Neural progenitor cell (in vitro differentiated cells): Measurements from ENCODE around the gene ASTN2. TPM values are rescaled to one million over a fixed set of nuclear protein-coding genes. Genes with fewer than 3 reads are reported as not detected.
A peak's percentile ranks its signal among the peaks of the same experiment; 100 is the strongest.

Source experiments
- DNase-seq: peaks from one replicate; pipeline ENCODE4 v3.0.0-alpha.2; 2016; ENCODE audit warnings: low spot score
- H2AFZ ChIP-seq: fragments of 200-600 bp; sonication (generic); replicated peaks from 2 replicates; pipeline ENCODE4 v1.6.1; 2016; ENCODE audit warnings: antibody characterized with exemption
- H3F3A ChIP-seq: fragments of 200-600 bp; sonication (generic); 2 replicates; pipeline ENCODE4 v1.6.1; 2016; ENCODE audit warnings: antibody characterized with exemption, low read depth
- H3K27ac ChIP-seq: fragments of 200-600 bp; sonication (generic); 2 replicates; pipeline ENCODE4 v1.5.1; 2016; ENCODE audit warnings: mild to moderate bottlenecking
- H3K27me3 ChIP-seq: fragments of 200-600 bp; sonication (generic); 2 replicates; pipeline ENCODE4 v1.6.1; 2016; ENCODE audit warnings: mild to moderate bottlenecking, moderate library complexity
- H3K36me3 ChIP-seq: fragments of 200-600 bp; sonication (generic); 2 replicates; pipeline ENCODE4 v1.5.1; 2016
- H3K4me1 ChIP-seq: fragments of 200-600 bp; sonication (generic); 2 replicates; pipeline ENCODE4 v1.6.1; 2016; ENCODE audit warnings: mixed run types
- H3K4me2 ChIP-seq: fragments of 200-600 bp; sonication (generic); 2 replicates; pipeline ENCODE4 v1.6.1; 2016
- H3K4me3 ChIP-seq: fragments of 200-600 bp; sonication (generic); 2 replicates; pipeline ENCODE4 v1.5.1; 2016
- H3K79me2 ChIP-seq: fragments of 200-600 bp; sonication (generic); 2 replicates; pipeline ENCODE4 v1.6.1; 2016; ENCODE audit warnings: low read depth
- H3K9ac ChIP-seq: fragments of 200-600 bp; sonication (generic); 2 replicates; pipeline ENCODE4 v1.6.1; 2016
- H3K9me3 ChIP-seq: fragments of 200-600 bp; sonication (generic); 2 replicates; pipeline ENCODE4 v1.5.1; 2016; ENCODE audit warnings: low read depth
- H4K20me1 ChIP-seq: fragments of 200-600 bp; sonication (generic); 2 replicates; pipeline ENCODE4 v1.6.1; 2016; ENCODE audit warnings: low read depth
- H3K27ac Mint-ChIP-seq: 3 replicates; pipeline ENCODE4 v1.8.0; 2021; ENCODE audit warnings: mixed read lengths
- H3K27me3 Mint-ChIP-seq: 2 replicates; pipeline ENCODE4 v1.8.0; 2022; ENCODE audit warnings: low read depth, mild to moderate bottlenecking, inconsistent platforms, moderate library complexity, mixed read lengths; ENCODE audit not compliant: insufficient read depth
- H3K36me3 Mint-ChIP-seq: 3 replicates; pipeline ENCODE4 v1.8.0; 2021; ENCODE audit warnings: mixed read lengths
- H3K4me1 Mint-ChIP-seq: 3 replicates; pipeline ENCODE4 v1.8.0; 2021; ENCODE audit warnings: mixed read lengths
- H3K4me3 Mint-ChIP-seq: 3 replicates; pipeline ENCODE4 v1.8.0; 2021; ENCODE audit warnings: mild to moderate bottlenecking, moderate library complexity, mixed read lengths
- H3K9me3 Mint-ChIP-seq: 3 replicates; pipeline ENCODE4 v1.8.0; 2020; ENCODE audit warnings: mixed read lengths
- EZH2 ChIP-seq: fragments of 200-600 bp; sonication (generic); IDR thresholded peaks from 2 replicates; pipeline ENCODE4 v1.6.1; 2017; ENCODE audit warnings: antibody characterized with exemption, mild to moderate bottlenecking, moderate library complexity
- EZH2phosphoT487 ChIP-seq: fragments of 200-600 bp; sonication (generic); IDR thresholded peaks from 2 replicates; pipeline ENCODE4 v1.6.1; 2017; ENCODE audit warnings: antibody characterized with exemption
- total RNA-seq: library from RNA; depleted of rRNA; stranded (reverse); fragments of >200 nt; gene quantifications from 2 replicates; pipeline ENCODE4 v1.2.3, GENCODE V29; 2015; ENCODE audit warnings: low replicate concordance
- TF ChIP-seq, protein P1 (sequence below): fragments of 200-600 bp; sonication (generic); IDR thresholded peaks from 2 replicates; pipeline ENCODE4 v1.5.1; 2017; ENCODE audit warnings: antibody characterized with exemption, mild to moderate bottlenecking

The ASTN2 gene
- total RNA-seq, 1 donor from 2014 or later: 8.0 TPM

DNA sequence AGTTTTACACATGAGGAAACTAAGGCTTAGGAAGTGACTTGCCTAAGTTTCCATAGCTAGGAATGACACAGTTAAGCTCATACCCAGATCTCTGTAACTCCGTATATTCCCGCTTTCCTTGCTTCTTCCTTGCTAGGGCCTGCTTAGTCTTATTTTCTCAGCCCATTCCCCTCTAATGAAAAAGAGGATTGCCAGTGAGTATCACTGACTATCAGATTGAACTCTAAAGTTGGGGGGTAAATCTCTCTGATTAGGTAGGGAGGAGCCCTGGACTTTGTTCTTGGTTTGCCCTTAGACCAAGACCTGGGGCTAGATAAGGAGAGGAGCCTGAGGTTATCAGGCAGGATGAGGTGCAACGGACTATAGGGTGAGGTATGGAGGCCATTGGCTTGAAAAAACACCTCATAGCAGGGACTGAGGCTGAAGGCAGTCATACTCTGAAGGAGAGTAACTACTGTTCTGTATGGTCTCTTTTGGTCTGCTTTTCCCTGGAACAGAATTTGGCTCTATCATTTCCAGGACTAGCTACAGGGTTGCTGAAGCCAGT, 725.3 kb downstream of the ASTN2 start:
- Mint-ChIP-seq H3K9me3 (peaks cover 2% of the 10 kb centered on the region), H3K4me1 (peaks cover 29% of the 10 kb centered on the region), H3K27ac (no peak overlapping the region), H3K4me3 (no peak overlapping the region), H3K36me3 (peaks cover 9% of the 10 kb centered on the region), H3K27me3 (peaks cover 3% of the 10 kb centered on the region)
- H3K27me3 ChIP-seq: no peaks in the 10 kb centered on the region
- H3K79me2 ChIP-seq: peaks cover 46% of the 10 kb centered on the region
- no peaks in the 10 kb centered on the region for H3K36me3 ChIP-seq
- DNase-seq: no peak
- no peak overlapping the region for H3K27ac ChIP-seq
- no peak overlapping the region for H3K9ac ChIP-seq
- no peaks in the 10 kb centered on the region for H3K4me1 ChIP-seq
- no peak overlapping the region for H2AFZ ChIP-seq
- no peaks in the 10 kb centered on the region for H3F3A ChIP-seq
- H3K4me2 ChIP-seq: no peak overlapping the region
- H3K4me3 ChIP-seq: no peak overlapping the region
- no peak for TF ChIP-seq EZH2
- TF ChIP-seq, protein P1, sequence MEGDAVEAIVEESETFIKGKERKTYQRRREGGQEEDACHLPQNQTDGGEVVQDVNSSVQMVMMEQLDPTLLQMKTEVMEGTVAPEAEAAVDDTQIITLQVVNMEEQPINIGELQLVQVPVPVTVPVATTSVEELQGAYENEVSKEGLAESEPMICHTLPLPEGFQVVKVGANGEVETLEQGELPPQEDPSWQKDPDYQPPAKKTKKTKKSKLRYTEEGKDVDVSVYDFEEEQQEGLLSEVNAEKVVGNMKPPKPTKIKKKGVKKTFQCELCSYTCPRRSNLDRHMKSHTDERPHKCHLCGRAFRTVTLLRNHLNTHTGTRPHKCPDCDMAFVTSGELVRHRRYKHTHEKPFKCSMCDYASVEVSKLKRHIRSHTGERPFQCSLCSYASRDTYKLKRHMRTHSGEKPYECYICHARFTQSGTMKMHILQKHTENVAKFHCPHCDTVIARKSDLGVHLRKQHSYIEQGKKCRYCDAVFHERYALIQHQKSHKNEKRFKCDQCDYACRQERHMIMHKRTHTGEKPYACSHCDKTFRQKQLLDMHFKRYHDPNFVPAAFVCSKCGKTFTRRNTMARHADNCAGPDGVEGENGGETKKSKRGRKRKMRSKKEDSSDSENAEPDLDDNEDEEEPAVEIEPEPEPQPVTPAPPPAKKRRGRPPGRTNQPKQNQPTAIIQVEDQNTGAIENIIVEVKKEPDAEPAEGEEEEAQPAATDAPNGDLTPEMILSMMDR: no peak
- no peak for TF ChIP-seq EZH2phosphoT487
- no peaks in the 10 kb centered on the region for H3K9me3 ChIP-seq
- peaks cover 7% of the 10 kb centered on the region for H4K20me1 ChIP-seq

DNA sequence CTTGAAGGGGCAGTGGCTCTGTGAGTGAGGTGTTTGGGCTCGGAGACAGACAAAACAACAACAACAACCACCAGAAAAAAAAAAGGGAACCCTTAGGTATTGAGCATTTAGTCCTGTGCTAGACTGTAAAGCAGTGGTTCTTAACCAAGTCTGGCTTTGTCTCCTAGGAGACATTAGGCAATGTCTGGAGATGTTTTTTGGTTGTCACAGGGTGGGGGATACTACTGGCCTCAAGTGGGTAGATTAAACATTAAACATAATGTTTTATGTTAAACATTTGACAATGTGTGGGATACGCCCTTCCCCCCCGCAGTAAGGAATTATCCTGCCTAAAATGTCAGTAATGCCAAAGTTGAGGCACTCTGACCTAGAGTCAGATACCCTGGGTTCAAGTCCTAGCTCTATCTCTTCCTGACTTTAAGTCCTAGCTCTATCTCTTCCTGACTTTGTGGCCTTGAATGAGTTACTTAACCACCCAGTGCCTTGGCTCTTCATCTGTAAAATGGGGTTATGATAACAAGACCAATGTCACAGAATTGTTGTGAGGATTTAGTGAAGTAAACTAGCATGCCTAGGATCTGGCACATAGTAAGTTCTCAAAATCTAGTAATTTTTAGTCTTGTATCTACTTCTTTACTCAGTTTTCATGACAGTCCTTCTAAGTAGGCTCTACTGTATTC, 725.9 kb downstream of the ASTN2 start:
- peak overlapping the region; percentile 85 for H3K4me2 ChIP-seq
- Mint-ChIP-seq H3K9me3 (peaks cover 4% of the 10 kb centered on the region), H3K36me3 (peaks cover 10% of the 10 kb centered on the region), H3K27ac (no peak overlapping the region), H3K4me1 (peaks cover 29% of the 10 kb centered on the region), H3K27me3 (peaks cover 4% of the 10 kb centered on the region), H3K4me3 (peak overlapping the region; percentile 86)
- peaks cover 7% of the 10 kb centered on the region for H4K20me1 ChIP-seq
- no peak for DNase-seq
- no peaks in the 10 kb centered on the region for H3K27me3 ChIP-seq
- H3K4me3 ChIP-seq: no peak overlapping the region
- no peaks in the 10 kb centered on the region for H3K4me1 ChIP-seq
- H2AFZ ChIP-seq: no peak overlapping the region
- H3K27ac ChIP-seq: no peak overlapping the region
- H3K9ac ChIP-seq: no peak overlapping the region
- H3F3A ChIP-seq: no peaks in the 10 kb centered on the region
- H3K36me3 ChIP-seq: no peaks in the 10 kb centered on the region
- no peaks in the 10 kb centered on the region for H3K9me3 ChIP-seq
- TF ChIP-seq, protein P1: no peak
- TF ChIP-seq EZH2phosphoT487 (no peak), EZH2 (no peak)
- peaks cover 45% of the 10 kb centered on the region for H3K79me2 ChIP-seq

DNA sequence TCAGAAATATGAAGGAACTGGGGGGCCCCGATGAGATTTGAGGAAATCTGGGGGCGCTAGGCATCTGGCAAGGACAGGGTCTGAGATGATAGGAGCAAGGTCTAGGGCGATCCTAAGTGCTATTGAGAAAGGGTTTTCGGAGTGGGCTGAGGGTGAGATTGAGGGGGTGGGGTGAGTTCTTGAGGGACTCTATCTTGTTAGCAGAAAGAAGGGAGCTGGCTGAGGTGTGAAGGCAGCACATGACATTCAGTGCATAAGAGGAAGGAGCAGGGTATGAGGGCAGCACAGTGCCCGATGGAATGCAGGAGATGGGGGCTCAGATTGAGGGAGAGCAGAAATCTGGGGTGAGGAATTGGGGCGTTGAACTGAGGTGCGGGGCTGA, 727.1 kb downstream of the ASTN2 start:
- no peak overlapping the region for H3K9ac ChIP-seq
- DNase-seq: peak; percentile 13
- peaks cover 7% of the 10 kb centered on the region for H4K20me1 ChIP-seq
- peak overlapping the region; percentile 66 for H3K4me3 ChIP-seq
- peak overlapping the region; percentile 85 for H3K4me2 ChIP-seq
- peaks cover 33% of the 10 kb centered on the region for H3K79me2 ChIP-seq
- H3K4me3 Mint-ChIP-seq: peak overlapping the region; percentile 86
- no peaks in the 10 kb centered on the region for H3K4me1 ChIP-seq
- no peaks in the 10 kb centered on the region for H3K27me3 ChIP-seq
- peaks cover 5% of the 10 kb centered on the region for H3K36me3 Mint-ChIP-seq
- peaks cover 4% of the 10 kb centered on the region for H3K27me3 Mint-ChIP-seq
- peak overlapping the region; percentile 82 for H2AFZ ChIP-seq
- no peaks in the 10 kb centered on the region for H3K36me3 ChIP-seq
- TF ChIP-seq, protein P1: no peak
- TF ChIP-seq EZH2phosphoT487: no peak
- no peak for TF ChIP-seq EZH2
- H3K9me3 Mint-ChIP-seq: peaks cover 7% of the 10 kb centered on the region
- H3K27ac ChIP-seq: no peak overlapping the region
- H3K27ac Mint-ChIP-seq: peak overlapping the region; percentile 32
- H3K4me1 Mint-ChIP-seq: peaks cover 29% of the 10 kb centered on the region
- H3F3A ChIP-seq: no peaks in the 10 kb centered on the region
- H3K9me3 ChIP-seq: no peaks in the 10 kb centered on the region
